Testis (tissue), 2 donors: ENCODE data around the gene PLEKHA8.

Experiments
- CTCF ChIP-seq, 3 experiments: fragments of 450-650 bp in 2 of 3; fragments of 200-600 bp in 1 of 3; sonication (generic) in 1 of 3; IDR thresholded peaks; one replicate each; pipeline ENCODE4 v1.5.1; 2016 to 2019; ENCODE audit warnings: antibody characterized with exemption in 3 of 3, mild to moderate bottlenecking in 2 of 3, moderate library complexity in 1 of 3
- POLR2A ChIP-seq: fragments of 450-650 bp; IDR thresholded peaks from one replicate; pipeline ENCODE4 v1.6.1; 2017; ENCODE audit warnings: antibody characterized with exemption, mild to moderate bottlenecking, moderate library complexity

GRCh38 chr7:30047124-30047523 lies 18.9 kb downstream of the PLEKHA8 start:
- TF ChIP-seq CTCF (IDR thresholded peaks at IDR 0.05): no peak
- no peak for TF ChIP-seq POLR2A
